22Rv1 (cell line): ENCODE data around the gene PLXNA2.

Experiments
- ZFX ChIP-seq: fragments of 450-650 bp; IDR thresholded peaks from 2 replicates; pipeline ENCODE4 v1.6.1; 2017; ENCODE audit warnings: antibody characterized with exemption, borderline replicate concordance
- TF ChIP-seq, protein P1 (sequence below): fragments of 450-650 bp; IDR thresholded peaks from 2 replicates; pipeline ENCODE4 v1.5.1; 2017; ENCODE audit warnings: mild to moderate bottlenecking

DNA sequence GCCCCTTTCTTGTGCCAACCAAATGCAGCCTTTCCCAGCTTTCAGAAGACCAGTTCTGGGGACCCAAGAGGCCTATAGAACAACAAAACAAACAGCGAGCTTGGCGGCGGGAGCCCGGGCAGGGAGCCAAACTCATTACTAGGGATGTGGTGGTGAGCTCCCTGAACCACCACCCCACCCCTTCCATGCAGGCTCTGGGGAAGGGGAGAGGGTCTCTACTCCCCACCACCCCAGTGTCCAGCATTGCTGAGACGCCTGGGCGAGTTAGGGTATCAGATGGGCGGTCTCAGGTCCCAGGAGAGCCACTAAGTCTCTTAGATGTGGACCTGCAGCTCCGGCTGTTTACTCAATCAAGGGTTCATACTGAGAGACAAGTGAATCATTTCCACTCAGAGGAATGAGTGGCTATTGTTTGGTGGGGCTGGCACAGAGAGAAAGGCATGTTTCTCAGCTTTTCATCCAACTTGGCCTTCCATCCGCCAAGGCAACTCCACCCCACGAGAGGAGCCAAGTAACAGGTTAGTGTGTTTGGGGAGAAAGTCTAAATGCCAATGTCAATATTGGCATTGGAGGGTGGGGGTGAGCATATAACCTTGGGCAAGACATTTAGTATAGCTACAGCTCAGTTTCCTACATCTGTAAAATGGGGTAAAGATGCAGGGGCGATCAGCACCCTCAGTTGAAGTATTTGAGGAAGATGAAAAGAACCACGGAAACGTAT is 40.9 kb downstream of the PLXNA2 start:
- TF ChIP-seq, protein P1, sequence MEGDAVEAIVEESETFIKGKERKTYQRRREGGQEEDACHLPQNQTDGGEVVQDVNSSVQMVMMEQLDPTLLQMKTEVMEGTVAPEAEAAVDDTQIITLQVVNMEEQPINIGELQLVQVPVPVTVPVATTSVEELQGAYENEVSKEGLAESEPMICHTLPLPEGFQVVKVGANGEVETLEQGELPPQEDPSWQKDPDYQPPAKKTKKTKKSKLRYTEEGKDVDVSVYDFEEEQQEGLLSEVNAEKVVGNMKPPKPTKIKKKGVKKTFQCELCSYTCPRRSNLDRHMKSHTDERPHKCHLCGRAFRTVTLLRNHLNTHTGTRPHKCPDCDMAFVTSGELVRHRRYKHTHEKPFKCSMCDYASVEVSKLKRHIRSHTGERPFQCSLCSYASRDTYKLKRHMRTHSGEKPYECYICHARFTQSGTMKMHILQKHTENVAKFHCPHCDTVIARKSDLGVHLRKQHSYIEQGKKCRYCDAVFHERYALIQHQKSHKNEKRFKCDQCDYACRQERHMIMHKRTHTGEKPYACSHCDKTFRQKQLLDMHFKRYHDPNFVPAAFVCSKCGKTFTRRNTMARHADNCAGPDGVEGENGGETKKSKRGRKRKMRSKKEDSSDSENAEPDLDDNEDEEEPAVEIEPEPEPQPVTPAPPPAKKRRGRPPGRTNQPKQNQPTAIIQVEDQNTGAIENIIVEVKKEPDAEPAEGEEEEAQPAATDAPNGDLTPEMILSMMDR = no peak
- TF ChIP-seq ZFX = no peak
